ENCODE data around the gene TSPAN1.
"Not testable (repeated sequence)": the region's sequence is repeated elsewhere in the genome, so short reads cannot be mapped to it uniquely, and the experiment has no call there.

TSPAN1 gene

GRCh38 chr1:46220808-46221207, 45.9 kb downstream of the TSPAN1 start:
- DNase-seq (ENCODE audit: low read depth), result no peak
- no peak for TF ChIP-seq CTCF (IDR thresholded peaks at IDR 0.05; ENCODE audit: insufficient read depth, low read depth, low read length, missing control alignments)
- H3K4me3 ChIP-seq (ENCODE audit: low read length), result no peak overlapping the region

GRCh38 chr1:46221749-46222148, 46.9 kb downstream of the TSPAN1 start:
- TF ChIP-seq CTCF (IDR thresholded peaks at IDR 0.05; ENCODE audit: insufficient read depth, low read depth, low read length, missing control alignments), result no peak
- H3K4me3 ChIP-seq (ENCODE audit: low read length), result no peak overlapping the region
- no peak for DNase-seq (ENCODE audit: low read depth)

- H3K4me3 ChIP-seq (ENCODE audit: low read length); DNase-seq (ENCODE audit: low read depth): not testable (repeated sequence)
Measured at GRCh38 chr1:46223055-46223454, 48.2 kb downstream of the TSPAN1 start.

GRCh38 chr1:46223472-46223943, 48.6 kb downstream of the TSPAN1 start:
- peak; percentile 91 for DNase-seq (ENCODE audit: low read depth)
- TF ChIP-seq CTCF (IDR thresholded peaks at IDR 0.05; ENCODE audit: insufficient read depth, low read depth, low read length, missing control alignments), result peak; percentile 96
- H3K4me3 ChIP-seq (ENCODE audit: low read length), result no peak overlapping the region

GRCh38 chr1:46224966-46225365, 50.1 kb downstream of the TSPAN1 start:
- no peak for DNase-seq (ENCODE audit: low read depth)
- no peak for TF ChIP-seq CTCF (IDR thresholded peaks at IDR 0.05; ENCODE audit: insufficient read depth, low read depth, low read length, missing control alignments)

GRCh38 chr1:46231231-46231630, 56.3 kb downstream of the TSPAN1 start:
- H3K4me3 ChIP-seq (ENCODE audit: low read length); DNase-seq (ENCODE audit: low read depth): not testable (repeated sequence)

More at GRCh38 chr1:46224966-46225365, 50.1 kb downstream of the TSPAN1 start:
- H3K4me3 ChIP-seq (ENCODE audit: low read length), result no peak overlapping the region
